Activated CD8-positive, alpha-beta memory T cell treated with anti-CD3 and anti-CD28 coated beads, Interleukin-2, amount 50 U/mL, for 24 hours (primary cell): ENCODE data around the gene KLC1.

ENCODE experiments used
- DNase-seq: peaks from one replicate; pipeline ENCODE4 v3.0.0-alpha.2; 2020; ENCODE audit errors: extremely low read depth

The KLC1 gene

GRCh38 chr14:103735815-103736545 is 107.0 kb downstream of the KLC1 start:
- DNase-seq: no peak

- DNase-seq: no peak
Measured at GRCh38 chr14:103736546-103737431, 107.8 kb downstream of the KLC1 start.

GRCh38 chr14:103737432-103738045 is 108.5 kb downstream of the KLC1 start:
- DNase-seq: no peak

- no peak for DNase-seq
Measured at GRCh38 chr14:103738166-103738565, 109.2 kb downstream of the KLC1 start.

- DNase-seq: no peak
Measured at GRCh38 chr14:103738701-103739451, 109.9 kb downstream of the KLC1 start.

GRCh38 chr14:103739466-103739792 is 110.4 kb downstream of the KLC1 start:
- DNase-seq: no peak

GRCh38 chr14:103739793-103740501 is 110.9 kb downstream of the KLC1 start:
- no peak for DNase-seq

- no peak for DNase-seq
Measured at GRCh38 chr14:103740991-103741689, 112.1 kb downstream of the KLC1 start.

- DNase-seq: no peak
Measured at GRCh38 chr14:103741876-103742275, 112.9 kb downstream of the KLC1 start.

GRCh38 chr14:103742499-103743255 is 113.7 kb downstream of the KLC1 start:
- DNase-seq: no peak

- DNase-seq: no peak
Measured at GRCh38 chr14:103743691-103744090, 114.7 kb downstream of the KLC1 start.

- DNase-seq: no peak
Measured at GRCh38 chr14:103744621-103745395, 115.8 kb downstream of the KLC1 start.

GRCh38 chr14:103745424-103745823 is 116.4 kb downstream of the KLC1 start:
- no peak for DNase-seq

- DNase-seq: no peak
Measured at GRCh38 chr14:103746701-103747100, 117.7 kb downstream of the KLC1 start.

GRCh38 chr14:103748534-103748857 is 119.5 kb downstream of the KLC1 start:
- DNase-seq: peak; percentile 17

GRCh38 chr14:103749452-103749851 is 120.4 kb downstream of the KLC1 start:
- no peak for DNase-seq

GRCh38 chr14:103749860-103750259 is 120.8 kb downstream of the KLC1 start:
- DNase-seq: no peak
